Neural cell (in vitro differentiated cells): ENCODE measurements around the gene FLYWCH1. TPM values are rescaled to one million over a fixed set of nuclear protein-coding genes. Genes with fewer than 3 reads are reported as not detected.

Experiments
- H2AFZ ChIP-seq: fragments of 200-600, 300-800 bp; sonication (generic), shearing (Covaris generic); 2 replicates; pipeline ENCODE4 v1.6.0; 2014; ENCODE audit warnings: low read depth, mild to moderate bottlenecking, antibody characterized with exemption, low read length, moderate library complexity
- H3F3A ChIP-seq: fragments of 200-600 bp; shearing (Covaris generic); 2 replicates; pipeline ENCODE4 v1.6.1; 2016; ENCODE audit warnings: mild to moderate bottlenecking, moderate library complexity, mixed read lengths, antibody characterized with exemption, low read length; ENCODE audit not compliant: insufficient read depth, poor library complexity, severe bottlenecking
- H3K27ac ChIP-seq: fragments of 200-600, 300-800 bp; sonication (generic), shearing (Covaris generic); 2 replicates; pipeline ENCODE4 v1.5.1; 2014; ENCODE audit warnings: mild to moderate bottlenecking, low read length, moderate library complexity
- H3K27me3 ChIP-seq: fragments of 300-800, 200-600 bp; sonication (generic), shearing (Covaris generic); 2 replicates; pipeline ENCODE4 v1.6.0; 2014; ENCODE audit warnings: mild to moderate bottlenecking, low read depth, low read length, moderate library complexity; ENCODE audit not compliant: insufficient read depth
- H3K36me3 ChIP-seq: fragments of 300-800, 200-600 bp; sonication (generic), shearing (Covaris generic); 2 replicates; pipeline ENCODE4 v1.5.1; 2014; ENCODE audit warnings: mild to moderate bottlenecking, antibody characterized with exemption, low read length, moderate library complexity; ENCODE audit not compliant: insufficient read depth
- H3K4me2 ChIP-seq: fragments of 300-800, 200-600 bp; sonication (generic), shearing (Covaris generic); 2 replicates; pipeline ENCODE4 v1.6.0; 2014; ENCODE audit warnings: mild to moderate bottlenecking, low read length
- H3K4me3 ChIP-seq: fragments of 300-800, 200-600 bp; sonication (generic), shearing (Covaris generic); 2 replicates; pipeline ENCODE4 v1.5.1; 2014; ENCODE audit warnings: mild to moderate bottlenecking, low read length, moderate library complexity
- H3K79me2 ChIP-seq: fragments of 200-600 bp; shearing (Covaris generic); replicated peaks from 2 replicates; pipeline ENCODE4 v1.6.0; 2014; ENCODE audit warnings: mild to moderate bottlenecking, low read length, moderate library complexity; ENCODE audit not compliant: insufficient read depth
- H3K9ac ChIP-seq: fragments of 300-800, 200-600 bp; sonication (generic), shearing (Covaris generic); 2 replicates; pipeline ENCODE4 v1.6.1; 2016; ENCODE audit warnings: mild to moderate bottlenecking, low read length, mixed read lengths
- H3K9me2 ChIP-seq: fragments of 200-600 bp; shearing (Covaris generic); 2 replicates; pipeline ENCODE4 v1.6.1; 2016; ENCODE audit warnings: mild to moderate bottlenecking, low read length, mixed read lengths; ENCODE audit not compliant: insufficient read depth
- H3K9me3 ChIP-seq: fragments of 200-600, 300-800 bp; sonication (generic), shearing (Covaris generic); 2 replicates; pipeline ENCODE4 v1.6.1; 2016; ENCODE audit warnings: mild to moderate bottlenecking, mixed run types, low read length, moderate library complexity, mixed read lengths
- H4K20me1 ChIP-seq: fragments of 200-600 bp; shearing (Covaris generic); 2 replicates; pipeline ENCODE4 v1.6.1; 2016; ENCODE audit warnings: mild to moderate bottlenecking, mixed run types; ENCODE audit not compliant: insufficient read depth
- EP300 ChIP-seq: fragments of 450-650 bp; conservative IDR thresholded peaks from 2 replicates; pipeline ENCODE4 v1.6.1; 2014; ENCODE audit warnings: antibody characterized with exemption, mild to moderate bottlenecking, moderate library complexity; ENCODE audit not compliant: poor library complexity, severe bottlenecking
- EZH2 ChIP-seq: fragments of 200-600, 300-800 bp; shearing (Covaris generic), sonication (generic); IDR thresholded peaks from 2 replicates; pipeline ENCODE4 v1.6.1; 2014; ENCODE audit warnings: antibody characterized with exemption, low read length, borderline replicate concordance, mild to moderate bottlenecking; ENCODE audit not compliant: insufficient read depth, poor library complexity, severe bottlenecking
- MXI1 ChIP-seq: fragments of 450-650 bp; conservative IDR thresholded peaks from 2 replicates; pipeline ENCODE4 v1.6.1; 2014; ENCODE audit warnings: antibody characterized with exemption, mild to moderate bottlenecking; ENCODE audit not compliant: poor library complexity, severe bottlenecking
- POLR2AphosphoS5 ChIP-seq: IDR thresholded peaks from 2 replicates; pipeline ENCODE4 v1.6.1; 2012
- RAD21 ChIP-seq: fragments of 450-650 bp; conservative IDR thresholded peaks from 2 replicates; pipeline ENCODE4 v1.6.1; 2014; ENCODE audit warnings: antibody characterized with exemption, mild to moderate bottlenecking, moderate library complexity
- SMC3 ChIP-seq: fragments of 450-650 bp; conservative IDR thresholded peaks from 2 replicates; pipeline ENCODE4 v1.6.1; 2014; ENCODE audit warnings: antibody characterized with exemption, mild to moderate bottlenecking, moderate library complexity; ENCODE audit not compliant: poor library complexity
- TAF1 ChIP-seq: IDR thresholded peaks from 2 replicates; pipeline ENCODE4 v1.6.1; 2012; ENCODE audit warnings: low read depth
- polyA plus RNA-seq: library from polyadenylated mRNA; depleted of rRNA; stranded (reverse); fragments of >200 nt; gene quantifications from 2 replicates; pipeline ENCODE4 v1.2.3, GENCODE V29; 2014
- TF ChIP-seq, protein P1 (sequence below): fragments of 450-650 bp; IDR thresholded peaks from 2 replicates; pipeline ENCODE4 v1.5.1; 2014; ENCODE audit warnings: antibody characterized with exemption, mild to moderate bottlenecking, moderate library complexity; ENCODE audit not compliant: poor library complexity, severe bottlenecking
- TF ChIP-seq, protein P2 (sequence below): IDR thresholded peaks from 2 replicates; pipeline ENCODE4 v1.6.1; 2012; ENCODE audit warnings: borderline replicate concordance

FLYWCH1 gene
- polyA plus RNA-seq, 1 donor from 2014 or later = 33.0 TPM

DNA sequence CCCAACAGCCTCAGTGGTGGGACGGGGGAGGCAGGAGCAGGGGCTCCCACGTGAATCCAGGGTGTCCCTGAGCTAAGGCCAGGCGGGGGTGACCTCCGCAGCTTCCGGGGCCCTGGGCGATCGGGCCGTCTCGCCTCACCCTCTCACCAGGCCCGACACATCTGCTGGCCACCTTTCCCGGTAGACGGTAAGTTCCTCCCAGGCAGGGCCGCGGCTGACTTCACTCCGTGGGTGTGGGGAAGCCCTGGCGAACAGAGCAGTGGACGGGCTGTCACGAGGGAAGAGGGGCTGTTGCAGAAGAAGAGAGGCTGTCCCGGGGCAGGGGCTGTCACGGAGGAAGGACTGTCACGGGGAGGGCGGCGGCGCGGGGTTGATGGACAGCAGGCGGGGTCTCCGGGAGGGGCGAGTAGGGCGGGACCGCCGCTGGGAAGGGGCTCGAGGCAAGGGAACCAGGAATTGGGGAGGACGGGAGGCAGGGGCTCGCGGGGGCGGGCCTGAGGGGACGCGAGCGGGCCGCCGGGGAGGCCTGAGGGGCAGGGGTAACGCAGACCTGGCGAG is 68.0 kb downstream of the FLYWCH1 start:
- H3K9ac ChIP-seq = no peak overlapping the region
- no peaks in the 10 kb centered on the region for H3F3A ChIP-seq
- no peak overlapping the region for H2AFZ ChIP-seq
- TF ChIP-seq POLR2AphosphoS5 (no peak), MXI1 (no peak)
- TF ChIP-seq, protein P1, sequence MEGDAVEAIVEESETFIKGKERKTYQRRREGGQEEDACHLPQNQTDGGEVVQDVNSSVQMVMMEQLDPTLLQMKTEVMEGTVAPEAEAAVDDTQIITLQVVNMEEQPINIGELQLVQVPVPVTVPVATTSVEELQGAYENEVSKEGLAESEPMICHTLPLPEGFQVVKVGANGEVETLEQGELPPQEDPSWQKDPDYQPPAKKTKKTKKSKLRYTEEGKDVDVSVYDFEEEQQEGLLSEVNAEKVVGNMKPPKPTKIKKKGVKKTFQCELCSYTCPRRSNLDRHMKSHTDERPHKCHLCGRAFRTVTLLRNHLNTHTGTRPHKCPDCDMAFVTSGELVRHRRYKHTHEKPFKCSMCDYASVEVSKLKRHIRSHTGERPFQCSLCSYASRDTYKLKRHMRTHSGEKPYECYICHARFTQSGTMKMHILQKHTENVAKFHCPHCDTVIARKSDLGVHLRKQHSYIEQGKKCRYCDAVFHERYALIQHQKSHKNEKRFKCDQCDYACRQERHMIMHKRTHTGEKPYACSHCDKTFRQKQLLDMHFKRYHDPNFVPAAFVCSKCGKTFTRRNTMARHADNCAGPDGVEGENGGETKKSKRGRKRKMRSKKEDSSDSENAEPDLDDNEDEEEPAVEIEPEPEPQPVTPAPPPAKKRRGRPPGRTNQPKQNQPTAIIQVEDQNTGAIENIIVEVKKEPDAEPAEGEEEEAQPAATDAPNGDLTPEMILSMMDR = no peak
- peak overlapping the region; percentile 81 for H3K4me3 ChIP-seq
- no peak overlapping the region for H3K27ac ChIP-seq
- no peaks in the 10 kb centered on the region for H3K9me2 ChIP-seq
- H3K4me2 ChIP-seq = no peak overlapping the region
- no peaks in the 10 kb centered on the region for H4K20me1 ChIP-seq
- H3K36me3 ChIP-seq = no peaks in the 10 kb centered on the region
- no peaks in the 10 kb centered on the region for H3K9me3 ChIP-seq
- H3K27me3 ChIP-seq = no peaks in the 10 kb centered on the region
- H3K79me2 ChIP-seq = no peaks in the 10 kb centered on the region

DNA sequence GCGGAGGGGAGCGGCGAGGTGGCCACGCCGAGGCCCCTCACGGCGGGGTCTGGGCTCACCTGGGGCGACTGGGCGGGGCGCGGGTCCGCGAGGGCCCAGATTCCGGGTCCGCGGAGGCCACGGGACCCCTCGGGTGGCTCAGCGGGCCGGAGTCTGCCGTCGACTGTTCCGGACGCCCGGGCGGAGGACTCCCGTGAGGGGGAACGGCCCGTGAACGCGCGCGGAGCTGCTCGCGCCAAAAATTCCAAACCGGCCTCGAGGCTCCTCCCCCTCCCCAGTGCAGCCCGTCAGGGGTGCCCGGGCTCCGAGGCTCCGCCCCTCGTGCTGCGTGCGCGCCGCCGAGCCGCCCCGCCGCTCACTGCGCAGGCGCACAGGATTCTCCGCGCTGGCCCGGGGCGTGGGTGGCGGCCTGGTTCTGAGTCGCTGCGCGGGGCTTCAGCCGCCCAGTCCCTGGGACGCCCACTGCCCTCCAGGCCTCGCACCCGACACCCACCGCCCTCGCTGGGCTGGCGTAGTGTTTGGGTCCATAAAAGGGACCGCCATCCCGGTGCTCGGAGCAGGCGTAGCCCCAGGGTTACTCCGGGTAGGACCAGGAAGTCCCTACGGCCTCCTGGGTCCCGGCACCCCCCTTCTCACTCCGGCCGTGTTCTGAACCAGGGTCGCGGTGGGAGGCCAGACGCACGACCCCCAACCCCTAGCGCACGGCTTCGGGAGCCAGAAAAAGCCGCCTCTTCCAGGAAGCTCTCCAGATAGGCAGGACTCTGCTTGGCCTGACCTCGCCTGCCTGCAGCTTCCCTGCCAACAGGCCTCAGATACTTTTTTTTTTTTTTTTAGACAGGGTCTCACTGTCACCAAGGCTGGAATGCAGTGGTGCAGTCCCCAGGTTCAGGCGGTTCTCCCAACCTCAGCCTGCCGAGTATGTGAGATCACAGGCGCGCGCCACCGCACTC is 68.8 kb downstream of the FLYWCH1 start, which contains the start of gene PKMYT1:
Gene PKMYT1 (minus strand): TSS at position 220 of the 950 bp plus-strand sequence. CDS start 789 bp downstream, outside the sequence.
- H3K9ac ChIP-seq = peak within 1 kb of the TSS; percentile 79
- H3K9me3 ChIP-seq = no peaks in the 10 kb centered on the region
- H3K36me3 ChIP-seq = no peaks in the 10 kb centered on the region
- no peak within 1 kb of the TSS for H3K27ac ChIP-seq
- no peaks in the 10 kb centered on the region for H3F3A ChIP-seq
- TF ChIP-seq EZH2 (no peak), POLR2AphosphoS5 (peak; percentile 88), EP300 (peak; percentile 18), MXI1 (peak; percentile 97), SMC3 (no peak), TAF1 (no peak), RAD21 (no peak)
- TF ChIP-seq, protein P2, sequence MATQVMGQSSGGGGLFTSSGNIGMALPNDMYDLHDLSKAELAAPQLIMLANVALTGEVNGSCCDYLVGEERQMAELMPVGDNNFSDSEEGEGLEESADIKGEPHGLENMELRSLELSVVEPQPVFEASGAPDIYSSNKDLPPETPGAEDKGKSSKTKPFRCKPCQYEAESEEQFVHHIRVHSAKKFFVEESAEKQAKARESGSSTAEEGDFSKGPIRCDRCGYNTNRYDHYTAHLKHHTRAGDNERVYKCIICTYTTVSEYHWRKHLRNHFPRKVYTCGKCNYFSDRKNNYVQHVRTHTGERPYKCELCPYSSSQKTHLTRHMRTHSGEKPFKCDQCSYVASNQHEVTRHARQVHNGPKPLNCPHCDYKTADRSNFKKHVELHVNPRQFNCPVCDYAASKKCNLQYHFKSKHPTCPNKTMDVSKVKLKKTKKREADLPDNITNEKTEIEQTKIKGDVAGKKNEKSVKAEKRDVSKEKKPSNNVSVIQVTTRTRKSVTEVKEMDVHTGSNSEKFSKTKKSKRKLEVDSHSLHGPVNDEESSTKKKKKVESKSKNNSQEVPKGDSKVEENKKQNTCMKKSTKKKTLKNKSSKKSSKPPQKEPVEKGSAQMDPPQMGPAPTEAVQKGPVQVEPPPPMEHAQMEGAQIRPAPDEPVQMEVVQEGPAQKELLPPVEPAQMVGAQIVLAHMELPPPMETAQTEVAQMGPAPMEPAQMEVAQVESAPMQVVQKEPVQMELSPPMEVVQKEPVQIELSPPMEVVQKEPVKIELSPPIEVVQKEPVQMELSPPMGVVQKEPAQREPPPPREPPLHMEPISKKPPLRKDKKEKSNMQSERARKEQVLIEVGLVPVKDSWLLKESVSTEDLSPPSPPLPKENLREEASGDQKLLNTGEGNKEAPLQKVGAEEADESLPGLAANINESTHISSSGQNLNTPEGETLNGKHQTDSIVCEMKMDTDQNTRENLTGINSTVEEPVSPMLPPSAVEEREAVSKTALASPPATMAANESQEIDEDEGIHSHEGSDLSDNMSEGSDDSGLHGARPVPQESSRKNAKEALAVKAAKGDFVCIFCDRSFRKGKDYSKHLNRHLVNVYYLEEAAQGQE = no peak
- TF ChIP-seq, protein P1 = no peak
- H3K9me2 ChIP-seq = no peaks in the 10 kb centered on the region
- H3K27me3 ChIP-seq = no peaks in the 10 kb centered on the region
- H2AFZ ChIP-seq = peak within 1 kb of the TSS; percentile 51
- peak within 1 kb of the TSS; percentile 81 for H3K4me3 ChIP-seq
- H3K79me2 ChIP-seq = no peaks in the 10 kb centered on the region
- H3K4me2 ChIP-seq = peak within 1 kb of the TSS; percentile 51
- H4K20me1 ChIP-seq = no peaks in the 10 kb centered on the region
